CD14-positive monocyte (primary cell): ENCODE measurements around the gene GNB4. TPM values are rescaled to one million over a fixed set of nuclear protein-coding genes. Genes with fewer than 3 reads are reported as not detected.

Experiments used
- DNase-seq, 3 donors: peaks; one replicate each; pipeline ENCODE4 v3.0.0-alpha.2; 2011 to 2022
- H2AFZ ChIP-seq: 2 replicates; pipeline ENCODE4 v1.6.0; 2012; ENCODE audit warnings: mild to moderate bottlenecking, low read depth, low read length, inconsistent platforms; ENCODE audit not compliant: insufficient read depth, poor library complexity, severe bottlenecking
- H3K27ac ChIP-seq, 2 donors: 1 replicate in 1 of 2; 2 replicates in 1 of 2; pipeline ENCODE4 v1.5.1; 2012 to 2013; ENCODE audit warnings: low read length in 2 of 2, control low read depth in 1 of 2, inconsistent platforms in 1 of 2, low read depth in 1 of 2, mild to moderate bottlenecking in 1 of 2
- H3K27me3 ChIP-seq, 2 donors: one replicate each; pipeline versions ENCODE4 v1.6.0 to v1.6.1; 2011 to 2013; ENCODE audit warnings: low read length in 2 of 2; ENCODE audit not compliant: control insufficient read depth in 2 of 2, insufficient read depth in 2 of 2
- H3K36me3 ChIP-seq, 2 donors: replicated peaks in 1 of 2; 1 replicate in 1 of 2; 2 replicates in 1 of 2; pipeline versions ENCODE4 v1.5.1 to v1.6.1; 2012 to 2013; ENCODE audit warnings: low read length in 2 of 2, control low read depth in 1 of 2, inconsistent platforms in 1 of 2, mild to moderate bottlenecking in 1 of 2; ENCODE audit not compliant: insufficient read depth in 2 of 2, control insufficient read depth in 1 of 2
- H3K4me1 ChIP-seq, 2 donors: 1 replicate in 1 of 2; 2 replicates in 1 of 2; pipeline versions ENCODE4 v1.5.1 to v1.6.1; 2012 to 2013; ENCODE audit warnings: low read length in 2 of 2, control low read depth in 1 of 2, inconsistent platforms in 1 of 2, mild to moderate bottlenecking in 1 of 2, moderate library complexity in 1 of 2; ENCODE audit not compliant: insufficient read depth in 2 of 2, control insufficient read depth in 1 of 2
- H3K4me2 ChIP-seq: replicated peaks from 2 replicates; pipeline ENCODE3; 2012; ENCODE audit warnings: low read length, moderate library complexity, mild to moderate bottlenecking; ENCODE audit not compliant: poor library complexity, severe bottlenecking; ENCODE audit errors: extremely low read depth
- H3K4me3 ChIP-seq, 3 experiments: fragments of 200-600 bp in 1 of 3; sonication (generic) in 1 of 3; replicated peaks in 1 of 3; 1 replicate in 2 of 3; 2 replicates in 1 of 3; pipeline ENCODE4 v1.5.1; 2011 to 2013; ENCODE audit warnings: low read length in 3 of 3, mild to moderate bottlenecking in 3 of 3, control low read depth in 2 of 3, low read depth in 2 of 3, inconsistent platforms in 1 of 3, moderate library complexity in 1 of 3
- H3K79me2 ChIP-seq: 2 replicates; pipeline ENCODE4 v1.6.0; 2012; ENCODE audit warnings: mild to moderate bottlenecking, control low read depth, inconsistent platforms, low read length, moderate library complexity; ENCODE audit not compliant: insufficient read depth
- H3K9ac ChIP-seq: 2 replicates; pipeline ENCODE4 v1.6.0; 2017; ENCODE audit warnings: low read length, mild to moderate bottlenecking; ENCODE audit not compliant: insufficient read depth, poor library complexity, severe bottlenecking
- H3K9me3 ChIP-seq, 2 donors: replicated peaks in 1 of 2; 1 replicate in 1 of 2; 2 replicates in 1 of 2; pipeline versions ENCODE4 v1.5.1 to v1.6.1; 2012 to 2013; ENCODE audit warnings: low read length in 2 of 2, control low read depth in 1 of 2; ENCODE audit not compliant: control insufficient read depth in 1 of 2, insufficient read depth in 1 of 2
- H4K20me1 ChIP-seq: 2 replicates; pipeline ENCODE4 v1.6.0; 2012; ENCODE audit warnings: mild to moderate bottlenecking, low read length, control low read depth, moderate library complexity; ENCODE audit not compliant: insufficient read depth
- H3K27ac Mint-ChIP-seq, 7 donors: one replicate each; pipeline ENCODE4 v1.8.0; 2020; ENCODE audit warnings: mild to moderate bottlenecking in 7 of 7, mixed read lengths in 7 of 7, moderate library complexity in 6 of 7, inconsistent platforms in 2 of 7
- H3K27me3 Mint-ChIP-seq, 3 donors: one replicate each; pipeline ENCODE4 v1.8.0; 2021 to 2022; ENCODE audit warnings: low read depth in 3 of 3, mild to moderate bottlenecking in 3 of 3, mixed read lengths in 3 of 3, moderate library complexity in 3 of 3, inconsistent platforms in 1 of 3
- H3K36me3 Mint-ChIP-seq, 2 donors: one replicate each; pipeline ENCODE4 v1.8.0; 2020; ENCODE audit warnings: mixed read lengths in 2 of 2, inconsistent platforms in 1 of 2, mild to moderate bottlenecking in 1 of 2
- H3K4me1 Mint-ChIP-seq: one replicate; pipeline ENCODE4 v1.8.0; 2020; ENCODE audit warnings: mild to moderate bottlenecking, mixed read lengths
- H3K4me3 Mint-ChIP-seq, 2 donors: one replicate each; pipeline ENCODE4 v1.8.0; 2020; ENCODE audit warnings: mild to moderate bottlenecking in 2 of 2, mixed read lengths in 2 of 2, moderate library complexity in 1 of 2
- H3K9me3 Mint-ChIP-seq, 7 donors: one replicate each; pipeline ENCODE4 v1.8.0; 2020 to 2022; ENCODE audit warnings: mixed read lengths in 7 of 7, mild to moderate bottlenecking in 6 of 7, moderate library complexity in 6 of 7, inconsistent platforms in 2 of 7
- WGBS: methylation state at CpG from one replicate; pipeline ENCODE4 v1.1.5; 2013; ENCODE audit warnings: missing lambda C conversion rate; ENCODE audit not compliant: insufficient coverage; 5-methylcytosine and 5-hydroxymethylcytosine counted together
- intact Hi-C, 2 donors: fragments of 100-400 bp; cut with micrococcal nuclease; formaldehyde crosslinking; loops; one replicate each; pipeline versions ENCODE4 v1.15.0 to v1.15.1; 2023
- polyA minus RNA-seq: library from RNA; depleted of rRNA, polyadenylated mRNA; stranded (reverse); fragments of >200 nt; gene quantifications from 2 replicates; pipeline ENCODE4 v1.2.3, GENCODE V29; 2012
- polyA plus RNA-seq, 3 donors: library from polyadenylated mRNA; depleted of rRNA in 1 of 3; unstranded in 2 of 3; stranded (reverse) in 1 of 3; fragments of 300-500 nt in 2 of 3; fragments of >200 nt in 1 of 3; fragmentation: Illumina TruSeq in 2 of 3; gene quantifications; 1 replicate in 2 of 3; 2 replicates in 1 of 3; pipeline ENCODE4 v1.2.3, GENCODE V29; 2012 to 2021
- total RNA-seq, 12 experiments: library from RNA in 1 of 12; stranded (reverse) in 1 of 12; fragments of 120-200 nt in 1 of 12; gene quantifications; one replicate each; pipeline ENCODE4 v1.2.4 and lab custom pipeline; 2013 to 2026; ENCODE audit warnings: mixed read lengths in 6 of 12, inconsistent platforms in 1 of 12
- TF ChIP-seq, protein P1 (sequence below): fragments of 200-600 bp; IDR thresholded peaks from one replicate; pipeline ENCODE4 v1.8.0; 2022; ENCODE audit warnings: antibody characterized with exemption, mild to moderate bottlenecking

Gene GNB4
- 39.7 TPM for total RNA-seq (2013)
- polyA plus RNA-seq (10 to 100 TPM; 15.4 to 65.1 (median 63.5) TPM), polyA minus RNA-seq (14.3 and 18.3 TPM in 2 replicates), total RNA-seq (lab: John Stamatoyannopoulos, UW) (79.8 to 193 (median 127) reads per million in 11 experiments)

DNA sequence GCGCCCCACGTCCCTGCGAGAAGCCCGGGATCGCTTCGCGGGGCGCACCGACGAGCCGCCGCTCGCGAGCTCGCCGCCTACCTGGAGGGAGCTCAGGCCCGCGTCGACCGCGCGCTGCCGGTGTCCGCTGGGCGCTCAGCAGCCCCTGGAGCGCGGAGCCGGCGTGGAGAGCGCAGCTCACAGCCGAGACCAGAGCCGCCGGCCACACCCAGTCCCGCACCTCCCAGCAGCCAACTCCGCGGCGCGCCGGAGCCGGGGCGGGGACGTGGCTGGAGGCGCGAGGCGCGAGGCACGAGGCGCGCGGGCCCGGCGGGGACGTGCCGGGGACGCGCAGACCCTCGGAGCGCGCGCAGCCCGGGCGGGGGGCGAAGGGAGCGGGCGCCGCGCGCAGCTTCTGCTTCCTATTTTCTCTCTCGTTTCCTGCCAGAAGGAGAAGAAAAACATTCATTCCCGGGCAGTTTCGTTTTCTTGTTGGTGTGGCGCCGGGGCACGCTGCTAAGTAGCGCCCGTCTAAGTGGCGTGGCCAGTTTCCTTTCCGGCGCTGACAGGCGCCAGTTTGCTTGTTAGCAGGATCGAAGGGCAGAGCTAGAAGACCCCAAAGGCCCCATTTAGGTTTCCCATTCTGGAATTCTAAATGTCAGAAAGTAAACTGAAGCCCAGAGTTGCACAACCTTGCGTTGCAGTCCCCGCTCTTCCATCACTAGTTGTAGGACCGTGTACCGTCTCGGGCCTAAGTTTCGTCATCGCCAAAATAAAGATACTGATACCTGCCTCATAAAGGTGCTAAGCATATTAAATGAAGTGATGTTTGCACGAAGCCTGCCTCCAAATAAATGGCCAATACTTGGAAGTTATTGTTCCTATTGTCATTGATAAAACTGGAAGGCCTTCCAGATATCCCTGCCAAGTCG, at the start of gene GNB4:
TSS of gene GNB4 (minus strand) at position 206 of the 911 bp plus-strand sequence. CDS start 25,270 bp downstream, outside the sequence.
- no peaks in the 10 kb centered on the region for H3K9me3 Mint-ChIP-seq
- intact Hi-C loops, result loop anchor here in 1 of 2 donors (5.0 to 10.0 kb wide), 2 partner anchors 111 to 307 kb away; partner anchors contain the start of genes ACTL6A and PIK3CA
- H3K4me3 ChIP-seq, result peak within 1 kb of the TSS; percentile 77 to 99 (median 87)
- peak; percentile 88 to 91 (median 88) for DNase-seq
- H3K9ac ChIP-seq, result peak within 1 kb of the TSS; percentile 87
- H3K4me3 Mint-ChIP-seq, result peak within 1 kb of the TSS; percentile 89 to 91
- H3K27ac Mint-ChIP-seq, result peak within 1 kb of the TSS; percentile 88 to 97 (median 95)
- WGBS, result under 1% methylated on average over 81 of the region's 90 CpGs
- peaks cover 45% of the 10 kb centered on the region for H3K79me2 ChIP-seq
- no peaks in the 10 kb centered on the region for H3K36me3 ChIP-seq
- no peaks in the 10 kb centered on the region for H3K9me3 ChIP-seq
- H3K4me2 ChIP-seq, result peak within 1 kb of the TSS; percentile 74
- H4K20me1 ChIP-seq, result peaks cover 38% of the 10 kb centered on the region
- H3K4me1 Mint-ChIP-seq, result peaks cover 38% of the 10 kb centered on the region
- H3K27me3 Mint-ChIP-seq, result peaks cover 0 to 4% (median 0%) of the 10 kb centered on the region in 3 donors
- peaks cover 10 to 11% of the 10 kb centered on the region in 2 donors for H3K36me3 Mint-ChIP-seq
- peak within 1 kb of the TSS; percentile 89 to 92 for H3K27ac ChIP-seq
- H3K4me1 ChIP-seq, result peaks cover 22 to 25% of the 10 kb centered on the region in 2 donors
- H3K27me3 ChIP-seq, result no peaks in the 10 kb centered on the region
- peak within 1 kb of the TSS; percentile 84 for H2AFZ ChIP-seq
- TF ChIP-seq, protein P1, sequence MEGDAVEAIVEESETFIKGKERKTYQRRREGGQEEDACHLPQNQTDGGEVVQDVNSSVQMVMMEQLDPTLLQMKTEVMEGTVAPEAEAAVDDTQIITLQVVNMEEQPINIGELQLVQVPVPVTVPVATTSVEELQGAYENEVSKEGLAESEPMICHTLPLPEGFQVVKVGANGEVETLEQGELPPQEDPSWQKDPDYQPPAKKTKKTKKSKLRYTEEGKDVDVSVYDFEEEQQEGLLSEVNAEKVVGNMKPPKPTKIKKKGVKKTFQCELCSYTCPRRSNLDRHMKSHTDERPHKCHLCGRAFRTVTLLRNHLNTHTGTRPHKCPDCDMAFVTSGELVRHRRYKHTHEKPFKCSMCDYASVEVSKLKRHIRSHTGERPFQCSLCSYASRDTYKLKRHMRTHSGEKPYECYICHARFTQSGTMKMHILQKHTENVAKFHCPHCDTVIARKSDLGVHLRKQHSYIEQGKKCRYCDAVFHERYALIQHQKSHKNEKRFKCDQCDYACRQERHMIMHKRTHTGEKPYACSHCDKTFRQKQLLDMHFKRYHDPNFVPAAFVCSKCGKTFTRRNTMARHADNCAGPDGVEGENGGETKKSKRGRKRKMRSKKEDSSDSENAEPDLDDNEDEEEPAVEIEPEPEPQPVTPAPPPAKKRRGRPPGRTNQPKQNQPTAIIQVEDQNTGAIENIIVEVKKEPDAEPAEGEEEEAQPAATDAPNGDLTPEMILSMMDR, result no peak

DNA sequence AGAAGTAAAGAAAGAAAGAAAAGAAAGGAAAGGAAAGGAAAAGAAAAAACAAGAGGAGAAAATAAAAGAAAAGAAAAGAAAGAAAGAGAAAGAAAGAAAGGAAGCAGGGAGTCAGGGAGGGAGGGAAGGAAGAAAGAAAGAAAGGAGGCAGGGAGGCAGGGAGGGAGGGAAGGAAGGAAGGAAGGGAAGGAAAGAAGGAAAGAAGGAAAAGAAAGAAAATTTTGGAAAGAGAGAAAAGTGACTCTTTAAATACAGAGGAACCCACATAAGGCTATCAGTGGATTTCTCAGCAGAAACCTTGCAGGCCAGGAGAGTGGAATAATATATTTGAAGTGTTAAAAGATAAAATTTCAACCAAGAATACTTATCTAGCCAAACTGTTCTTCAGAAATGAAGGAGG, 44.2 kb upstream of the GNB4 start:
- H3K9me3 Mint-ChIP-seq, result peaks cover 34 to 60% (median 58%) of the 10 kb centered on the region in 7 donors
- no peaks in the 10 kb centered on the region for H3K4me1 ChIP-seq
- H3K9ac ChIP-seq, result no peak overlapping the region
- no peaks in the 10 kb centered on the region for H3K36me3 ChIP-seq
- peaks cover 0 to 2% of the 10 kb centered on the region in 2 donors for H3K36me3 Mint-ChIP-seq
- H3K27me3 ChIP-seq, result no peaks in the 10 kb centered on the region
- no peak overlapping the region for H3K27ac Mint-ChIP-seq
- DNase-seq, result no peak
- no peaks in the 10 kb centered on the region for H3K79me2 ChIP-seq
- intact Hi-C loops, result no loop called here
- H3K27ac ChIP-seq, result no peak overlapping the region
- H4K20me1 ChIP-seq, result no peaks in the 10 kb centered on the region
- no peak overlapping the region for H3K4me3 ChIP-seq
- H2AFZ ChIP-seq, result no peak overlapping the region
- H3K9me3 ChIP-seq, result peaks cover 28 to 37% of the 10 kb centered on the region in 2 donors
- no peaks in the 10 kb centered on the region for H3K4me1 Mint-ChIP-seq
- H3K27me3 Mint-ChIP-seq, result peaks cover 0 to 4% (median 1%) of the 10 kb centered on the region in 3 donors
- H3K4me3 Mint-ChIP-seq, result no peak overlapping the region
- H3K4me2 ChIP-seq, result no peak overlapping the region
- TF ChIP-seq, protein P1, result no peak
